Endodermal cell (in vitro differentiated cells): ENCODE results near the gene MYO5A. TPM values are rescaled to one million over a fixed set of nuclear protein-coding genes. Genes with fewer than 3 reads are reported as not detected.

ENCODE experiments used
- DNase-seq: peaks from one replicate; pipeline ENCODE4 v3.0.0-alpha.2; 2017
- H3K27ac ChIP-seq: 2 replicates; pipeline ENCODE4 v1.5.1; 2013; ENCODE audit warnings: mild to moderate bottlenecking, low read depth, low read length, moderate library complexity
- H3K27me3 ChIP-seq: 2 replicates; pipeline ENCODE4 v1.6.1; 2013; ENCODE audit warnings: mild to moderate bottlenecking, low read length, moderate library complexity; ENCODE audit not compliant: insufficient read depth, control insufficient read depth, poor library complexity, severe bottlenecking
- H3K36me3 ChIP-seq: 2 replicates; pipeline ENCODE4 v1.7.0; 2013; ENCODE audit warnings: mild to moderate bottlenecking, low read length, moderate library complexity; ENCODE audit not compliant: control insufficient read depth, insufficient read depth
- H3K4me1 ChIP-seq: one replicate; pipeline ENCODE4 v1.7.0; 2013; ENCODE audit warnings: low read length; ENCODE audit not compliant: control insufficient read depth, insufficient read depth
- H3K4me3 ChIP-seq: 2 replicates; pipeline ENCODE4 v1.5.1; 2013; ENCODE audit warnings: mild to moderate bottlenecking, low read length, moderate library complexity
- H3K9ac ChIP-seq: 2 replicates; pipeline ENCODE4 v1.6.1; 2013; ENCODE audit warnings: mild to moderate bottlenecking, low read length, moderate library complexity; ENCODE audit not compliant: poor library complexity, severe bottlenecking; ENCODE audit errors: extremely low read depth
- H3K9me3 ChIP-seq: 2 replicates; pipeline ENCODE4 v1.6.1; 2013; ENCODE audit warnings: mild to moderate bottlenecking, low read length, moderate library complexity; ENCODE audit not compliant: control insufficient read depth
- H3K27ac Mint-ChIP-seq: 2 replicates; pipeline ENCODE4 v1.8.0; 2020; ENCODE audit warnings: mixed read lengths
- H3K27me3 Mint-ChIP-seq: 2 replicates; pipeline ENCODE4 v1.8.0; 2021; ENCODE audit warnings: mild to moderate bottlenecking, mixed read lengths; ENCODE audit not compliant: insufficient read depth
- H3K36me3 Mint-ChIP-seq: 2 replicates; pipeline ENCODE4 v1.8.0; 2020; ENCODE audit warnings: low read depth, mixed read lengths
- H3K4me1 Mint-ChIP-seq: 2 replicates; pipeline ENCODE4 v1.8.0; 2020; ENCODE audit warnings: mixed read lengths
- H3K4me3 Mint-ChIP-seq: 2 replicates; pipeline ENCODE4 v1.8.0; 2020; ENCODE audit warnings: mild to moderate bottlenecking, moderate library complexity, mixed read lengths
- H3K9me3 Mint-ChIP-seq: 2 replicates; pipeline ENCODE4 v1.8.0; 2020; ENCODE audit warnings: mild to moderate bottlenecking, mixed read lengths
- WGBS, 2 experiments: methylation state at CpG; one replicate each; pipeline versions ENCODE4 v1.1.5 to v1.1.7; 2013; ENCODE audit warnings: missing lambda C conversion rate in 2 of 2, mixed read lengths in 1 of 2; ENCODE audit not compliant: insufficient coverage in 1 of 2, insufficient read length in 1 of 2; 5-methylcytosine and 5-hydroxymethylcytosine counted together
- total RNA-seq, 2 donors: library from RNA; stranded (reverse); fragmentation: NEBNext Ultra II Directional in 1 of 2; extraction: Animal tissue kit (Norgen Biotek cat#: 25700) in 1 of 2; gene quantifications; 2 replicates in 1 of 2; 3 replicates in 1 of 2; pipeline ENCODE4 v1.2.1, GENCODE V29; 2021
- TF ChIP-seq, protein P1 (sequence below): fragments of 200-600 bp; sonication (generic); conservative IDR thresholded peaks from 2 replicates; pipeline ENCODE4 v1.5.0; 2021; ENCODE audit warnings: antibody characterized with exemption, mild to moderate bottlenecking

Gene MYO5A
- total RNA-seq, 2 donors from 2014 or later: 10.0 to 13.1 TPM

DNA sequence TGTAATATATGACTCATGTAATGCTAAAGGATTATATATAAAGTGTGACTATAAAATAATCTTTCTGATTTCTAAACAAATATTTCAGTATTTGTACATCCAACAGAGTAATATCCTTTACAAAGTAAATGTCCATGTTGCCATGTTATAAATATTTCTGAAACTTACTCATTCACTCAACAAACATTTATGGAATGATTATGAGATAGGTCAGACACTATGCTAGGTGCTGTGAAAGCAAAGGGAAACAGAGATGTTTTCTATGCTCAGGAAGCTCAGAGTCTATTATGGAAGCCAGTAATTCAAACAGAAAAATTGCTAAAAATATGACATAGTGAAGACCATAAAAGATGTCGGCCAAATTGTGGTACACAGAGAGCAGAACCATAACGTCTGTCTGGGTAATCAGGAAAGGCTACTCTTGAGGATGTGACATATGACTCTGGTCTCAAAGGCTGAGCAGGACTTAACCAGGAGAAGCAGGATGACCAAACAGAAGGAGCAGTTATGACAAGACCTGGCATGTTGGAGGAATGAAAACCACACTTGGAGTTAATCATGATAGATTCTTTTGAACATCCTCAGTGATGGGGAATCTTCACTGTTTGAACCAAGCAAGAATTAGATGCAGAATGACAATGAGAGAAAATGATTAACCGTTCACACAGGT lies 194.1 kb downstream of the MYO5A start:
- Mint-ChIP-seq H3K27me3 (no peaks in the 10 kb centered on the region), H3K4me1 (peaks cover 20% of the 10 kb centered on the region), H3K36me3 (no peaks in the 10 kb centered on the region), H3K27ac (no peak overlapping the region), H3K9me3 (no peaks in the 10 kb centered on the region), H3K4me3 (no peak overlapping the region)
- no peak for DNase-seq
- 85 to 92% methylated on average over 3 of the region's 3 CpGs for WGBS, 2 experiments
- no peaks in the 10 kb centered on the region for H3K4me1 ChIP-seq
- TF ChIP-seq, protein P1, sequence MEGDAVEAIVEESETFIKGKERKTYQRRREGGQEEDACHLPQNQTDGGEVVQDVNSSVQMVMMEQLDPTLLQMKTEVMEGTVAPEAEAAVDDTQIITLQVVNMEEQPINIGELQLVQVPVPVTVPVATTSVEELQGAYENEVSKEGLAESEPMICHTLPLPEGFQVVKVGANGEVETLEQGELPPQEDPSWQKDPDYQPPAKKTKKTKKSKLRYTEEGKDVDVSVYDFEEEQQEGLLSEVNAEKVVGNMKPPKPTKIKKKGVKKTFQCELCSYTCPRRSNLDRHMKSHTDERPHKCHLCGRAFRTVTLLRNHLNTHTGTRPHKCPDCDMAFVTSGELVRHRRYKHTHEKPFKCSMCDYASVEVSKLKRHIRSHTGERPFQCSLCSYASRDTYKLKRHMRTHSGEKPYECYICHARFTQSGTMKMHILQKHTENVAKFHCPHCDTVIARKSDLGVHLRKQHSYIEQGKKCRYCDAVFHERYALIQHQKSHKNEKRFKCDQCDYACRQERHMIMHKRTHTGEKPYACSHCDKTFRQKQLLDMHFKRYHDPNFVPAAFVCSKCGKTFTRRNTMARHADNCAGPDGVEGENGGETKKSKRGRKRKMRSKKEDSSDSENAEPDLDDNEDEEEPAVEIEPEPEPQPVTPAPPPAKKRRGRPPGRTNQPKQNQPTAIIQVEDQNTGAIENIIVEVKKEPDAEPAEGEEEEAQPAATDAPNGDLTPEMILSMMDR: no peak
- H3K27ac ChIP-seq: no peak overlapping the region
- H3K9ac ChIP-seq: no peak overlapping the region
- no peaks in the 10 kb centered on the region for H3K36me3 ChIP-seq
- no peaks in the 10 kb centered on the region for H3K9me3 ChIP-seq
- H3K4me3 ChIP-seq: no peak overlapping the region
- no peaks in the 10 kb centered on the region for H3K27me3 ChIP-seq

DNA sequence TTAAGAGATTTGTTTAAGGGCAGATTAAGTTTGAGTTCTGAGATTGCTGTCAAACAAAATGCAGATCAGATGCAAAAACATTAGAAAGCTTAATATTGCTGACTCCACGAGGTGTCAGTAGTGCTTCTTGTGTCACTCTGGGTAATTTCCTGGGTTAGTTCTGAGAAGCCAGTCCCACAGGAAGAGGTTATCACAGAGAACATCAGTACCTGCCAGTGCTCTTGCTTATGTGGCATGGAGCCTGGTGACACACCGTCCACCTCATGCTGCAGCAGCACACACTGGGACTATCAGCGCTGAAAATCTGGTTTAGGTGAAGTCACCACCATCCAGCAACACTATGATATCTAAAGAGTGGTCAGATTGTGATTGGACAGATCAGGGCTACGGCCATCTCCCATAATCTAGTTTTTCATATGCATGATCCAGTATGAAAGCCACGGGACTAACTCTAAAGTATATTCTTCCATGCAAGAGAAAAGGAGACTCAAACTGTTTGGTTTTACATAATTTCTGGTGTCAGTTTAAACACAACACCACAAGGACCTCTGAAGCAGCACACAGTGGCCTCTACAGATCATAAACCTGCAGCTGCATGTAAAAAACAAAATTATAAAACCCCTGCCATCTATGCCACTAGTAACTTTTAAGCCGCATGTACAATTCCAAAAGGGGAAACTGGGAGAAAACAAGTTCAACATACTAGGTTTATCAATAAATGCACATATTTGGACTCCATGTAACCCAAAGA lies 197.0 kb downstream of the MYO5A start:
- Histone ChIP-seq H3K27ac (no peak overlapping the region), H3K9me3 (no peaks in the 10 kb centered on the region), H3K4me3 (no peak overlapping the region), H3K4me1 (no peaks in the 10 kb centered on the region), H3K36me3 (no peaks in the 10 kb centered on the region), H3K9ac (no peak overlapping the region), H3K27me3 (no peaks in the 10 kb centered on the region)
- TF ChIP-seq, protein P1: peak; percentile 58
- no peaks in the 10 kb centered on the region for H3K9me3 Mint-ChIP-seq
- H3K4me3 Mint-ChIP-seq: no peak overlapping the region
- H3K4me1 Mint-ChIP-seq: peaks cover 6% of the 10 kb centered on the region
- DNase-seq: peak; percentile 53
- H3K27ac Mint-ChIP-seq: no peak overlapping the region
- H3K27me3 Mint-ChIP-seq: no peaks in the 10 kb centered on the region
- H3K36me3 Mint-ChIP-seq: peaks cover 2% of the 10 kb centered on the region
- 67 to 79% methylated on average over 3 to 6 of the region's 6 CpGs for WGBS, 2 experiments

DNA sequence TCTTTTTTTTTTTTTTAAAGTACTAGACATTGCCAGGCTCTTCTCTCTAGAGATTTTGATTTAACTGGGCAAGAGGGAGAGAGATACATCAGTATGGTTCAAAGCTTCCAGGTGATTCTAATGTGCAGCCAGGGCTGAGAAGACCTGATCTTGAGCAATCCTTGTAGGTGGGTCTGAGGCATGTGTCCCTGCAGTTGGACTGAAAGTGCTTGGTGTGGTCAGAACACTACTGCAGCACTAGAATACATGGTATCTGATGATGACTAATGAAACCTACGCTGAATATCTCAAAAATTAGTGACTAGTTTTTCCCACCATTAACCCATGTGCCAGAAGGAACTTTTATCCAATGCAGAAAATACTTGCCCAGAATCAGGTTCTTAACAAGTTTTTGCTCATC lies 198.7 kb downstream of the MYO5A start:
- no peaks in the 10 kb centered on the region for H3K9me3 Mint-ChIP-seq
- WGBS, 2 experiments: 88 to 90% methylated on average over 1 of the region's 1 CpG
- no peak overlapping the region for H3K27ac Mint-ChIP-seq
- H3K27me3 Mint-ChIP-seq: no peaks in the 10 kb centered on the region
- no peaks in the 10 kb centered on the region for H3K27me3 ChIP-seq
- H3K4me3 Mint-ChIP-seq: no peak overlapping the region
- no peak overlapping the region for H3K9ac ChIP-seq
- peaks cover 6% of the 10 kb centered on the region for H3K4me1 Mint-ChIP-seq
- H3K36me3 Mint-ChIP-seq: peaks cover 5% of the 10 kb centered on the region
- H3K36me3 ChIP-seq: no peaks in the 10 kb centered on the region
- no peak overlapping the region for H3K27ac ChIP-seq
- TF ChIP-seq, protein P1: no peak
- no peaks in the 10 kb centered on the region for H3K4me1 ChIP-seq
- H3K4me3 ChIP-seq: no peak overlapping the region
- no peaks in the 10 kb centered on the region for H3K9me3 ChIP-seq
- no peak for DNase-seq
